GM21786 (cell line): ENCODE data around the gene CREBZF.
"Not testable (repeated sequence)": the region's sequence is repeated elsewhere in the genome, so short reads cannot be mapped to it uniquely, and the experiment has no call there.

Experiments used
- ATAC-seq: cut with Tn5 transposase; IDR thresholded peaks from one replicate; pipeline ENCODE4 v1.9.1; 2021; ENCODE audit not compliant: unreplicated experiment

Gene CREBZF

GRCh38 chr11:85672105-85672902 is 7.4 kb upstream of the CREBZF start:
- ATAC-seq: no peak

GRCh38 chr11:85670949-85671663 is 6.2 kb upstream of the CREBZF start:
- ATAC-seq: not testable (repeated sequence)

GRCh38 chr11:85668157-85668556 is 3.2 kb upstream of the CREBZF start:
- ATAC-seq: no peak

GRCh38 chr11:85666687-85667086 is 1.8 kb upstream of the CREBZF start:
- ATAC-seq: no peak

- ATAC-seq: no peak
Observed at GRCh38 chr11:85665733-85666132, 804 bp upstream of the CREBZF start.

DNA sequence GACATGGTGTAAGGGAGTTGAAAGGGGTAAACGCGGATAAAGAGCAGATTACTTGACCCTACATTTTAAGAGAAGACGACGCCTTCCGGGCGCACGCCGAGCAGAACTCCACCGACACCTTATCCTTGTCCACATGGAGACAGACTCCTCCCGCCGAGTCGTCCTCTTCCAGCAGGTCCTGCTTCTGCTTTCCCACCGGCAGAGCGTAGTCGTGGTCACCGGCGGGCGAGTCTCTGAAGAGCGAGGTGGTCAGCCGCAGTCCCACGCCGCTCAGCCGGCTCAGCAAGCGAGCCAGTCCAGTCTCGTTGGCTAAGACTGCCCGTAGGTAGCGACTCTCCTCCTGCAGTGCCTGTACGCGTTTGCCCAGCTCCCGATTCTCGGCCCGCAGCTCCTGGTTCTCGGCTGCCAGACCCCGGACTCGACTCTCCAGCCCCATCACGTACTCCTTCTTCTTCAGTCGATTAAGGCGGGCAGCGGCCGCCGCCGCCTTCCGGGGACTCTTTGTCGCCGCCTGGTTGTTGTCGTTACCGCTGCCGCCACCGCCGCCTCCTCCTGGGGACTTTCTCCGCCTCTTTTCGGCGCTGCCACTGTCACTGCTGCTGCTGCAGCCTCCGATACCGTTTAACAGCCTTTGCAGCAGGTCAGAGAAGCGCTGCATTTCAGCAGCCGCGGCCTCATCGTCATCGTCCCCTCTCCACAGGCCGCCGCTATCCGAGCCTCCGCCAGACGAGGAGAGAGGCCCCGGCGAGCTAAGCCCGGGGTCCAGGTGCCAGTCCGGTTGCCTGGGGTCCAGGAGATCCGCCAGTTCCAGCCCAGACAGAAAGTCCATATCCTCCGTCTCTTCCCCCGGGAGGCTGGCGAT is 945 bp downstream of the CREBZF start:
- peak; percentile 61 for ATAC-seq

- ATAC-seq: no peak
Observed at GRCh38 chr11:85663080-85663752, 1.7 kb downstream of the CREBZF start.

DNA sequence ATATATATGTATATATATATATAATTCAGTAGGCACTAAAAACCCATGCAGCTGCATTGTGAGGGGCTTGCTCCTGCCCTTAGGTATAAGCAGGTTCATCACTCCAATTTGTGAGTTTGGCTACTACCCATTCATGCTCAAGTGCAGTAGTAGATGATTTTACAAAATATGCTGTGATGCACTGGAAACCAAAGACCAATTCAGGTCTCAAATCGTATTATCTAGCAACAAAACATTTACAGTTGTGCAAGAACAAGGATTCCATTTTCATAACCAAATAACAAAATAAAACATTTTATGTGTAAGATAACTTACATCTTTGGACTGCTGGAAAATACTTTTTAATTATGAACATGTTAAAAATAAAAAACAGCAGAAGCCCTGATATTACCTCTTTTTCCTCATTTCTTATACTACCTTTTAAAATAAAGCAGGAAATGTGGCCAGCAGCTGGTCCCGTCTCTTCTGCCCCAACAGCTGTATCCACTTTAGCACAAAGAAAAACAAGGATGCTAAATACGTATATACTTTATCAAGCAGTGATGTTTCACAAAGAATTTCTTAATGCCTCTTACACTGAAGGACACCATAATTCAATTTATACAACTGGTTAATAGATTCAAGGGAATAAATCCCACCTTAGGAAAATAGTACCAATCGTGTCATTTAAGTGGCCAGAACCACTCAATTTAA is 2.8 kb downstream of the CREBZF start:
- ATAC-seq: no peak

DNA sequence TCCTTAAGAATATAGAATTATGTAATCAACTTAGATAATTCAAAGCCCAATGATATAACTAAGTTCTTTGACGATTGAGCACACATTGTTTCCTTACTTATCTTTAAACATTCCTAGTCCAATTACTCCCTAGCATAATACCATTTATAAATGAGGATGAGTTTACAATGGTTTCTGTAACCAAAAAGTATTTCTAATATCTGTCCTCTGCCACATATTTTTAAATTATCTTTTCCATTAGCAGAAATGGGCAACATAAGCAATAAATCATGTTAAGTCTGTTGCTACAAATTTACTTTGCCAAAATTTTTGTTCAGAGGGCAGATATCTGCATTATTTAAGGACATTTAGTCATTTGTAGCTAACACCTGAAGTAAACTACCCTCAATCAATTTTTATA is 6.7 kb downstream of the CREBZF start:
- no peak for ATAC-seq

DNA sequence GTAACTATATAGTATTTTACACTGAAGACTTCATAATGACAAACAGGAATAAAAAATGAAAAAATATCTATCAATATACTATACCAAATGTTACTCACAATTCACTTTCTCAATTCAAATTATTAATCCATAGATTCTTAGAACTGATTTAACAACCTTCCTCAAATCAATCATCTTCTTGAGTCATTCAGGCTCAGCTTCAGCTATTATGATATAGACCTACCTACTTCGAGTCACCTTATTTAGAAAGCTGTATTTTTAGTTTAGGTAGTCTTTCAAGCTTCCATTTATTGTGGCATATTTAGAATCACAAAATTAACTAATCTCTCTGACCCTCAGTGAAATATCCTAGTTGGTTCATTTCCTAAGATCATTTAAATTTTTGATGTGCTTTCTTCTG is 8.2 kb downstream of the CREBZF start:
- ATAC-seq: no peak

- ATAC-seq: not testable (repeated sequence)
Observed at GRCh38 chr11:85654343-85654742, 10.6 kb downstream of the CREBZF start.

DNA sequence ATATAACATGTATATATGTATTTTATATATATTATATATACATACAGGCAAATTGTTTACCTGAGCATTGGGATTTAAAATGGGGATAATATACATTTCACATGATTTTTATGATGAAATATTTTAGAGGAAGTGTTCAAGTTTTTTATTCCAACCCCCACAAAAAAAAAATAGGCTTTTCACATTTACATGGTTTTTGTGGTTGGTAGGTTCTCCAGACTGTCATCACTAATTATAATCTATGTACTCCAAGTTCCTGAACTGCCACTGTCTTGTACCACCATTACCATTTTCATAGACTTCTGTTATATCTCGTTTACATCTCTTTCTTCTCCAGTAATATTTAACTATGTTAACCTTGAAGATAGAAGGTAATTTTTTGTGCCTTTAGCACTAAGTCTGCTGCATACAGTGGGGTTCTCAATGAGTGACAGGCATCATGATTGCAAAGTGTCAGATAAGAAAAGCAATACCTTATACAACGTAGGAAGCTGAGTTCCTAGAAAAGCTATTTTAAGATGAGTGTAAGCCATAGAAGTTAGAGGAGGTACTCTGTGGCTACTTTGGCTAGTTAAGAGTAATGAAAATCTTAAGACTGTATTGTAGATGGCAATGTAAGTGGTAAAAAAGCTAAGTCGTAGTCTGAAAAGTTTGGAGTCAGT is 12.0 kb downstream of the CREBZF start:
- ATAC-seq: no peak

DNA sequence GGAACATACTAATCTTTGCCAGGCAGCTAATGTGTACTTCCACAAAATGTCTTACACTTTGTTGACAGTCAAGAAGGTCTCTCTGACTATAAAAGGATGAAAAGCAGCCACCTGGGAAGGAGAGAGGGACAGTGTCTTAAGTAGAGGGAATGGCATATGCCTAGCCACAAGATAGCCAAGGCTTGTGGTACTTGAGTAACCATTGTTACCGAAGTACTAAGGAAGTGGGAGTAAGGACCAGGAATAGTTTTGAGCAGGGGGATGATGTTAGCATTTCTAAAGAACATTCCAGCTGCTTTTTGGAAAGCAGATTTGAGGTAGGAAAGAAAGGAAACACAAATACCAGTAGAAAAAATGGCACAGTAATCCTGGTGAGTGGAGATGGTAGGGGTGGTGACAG is 13.8 kb downstream of the CREBZF start:
- no peak for ATAC-seq

DNA sequence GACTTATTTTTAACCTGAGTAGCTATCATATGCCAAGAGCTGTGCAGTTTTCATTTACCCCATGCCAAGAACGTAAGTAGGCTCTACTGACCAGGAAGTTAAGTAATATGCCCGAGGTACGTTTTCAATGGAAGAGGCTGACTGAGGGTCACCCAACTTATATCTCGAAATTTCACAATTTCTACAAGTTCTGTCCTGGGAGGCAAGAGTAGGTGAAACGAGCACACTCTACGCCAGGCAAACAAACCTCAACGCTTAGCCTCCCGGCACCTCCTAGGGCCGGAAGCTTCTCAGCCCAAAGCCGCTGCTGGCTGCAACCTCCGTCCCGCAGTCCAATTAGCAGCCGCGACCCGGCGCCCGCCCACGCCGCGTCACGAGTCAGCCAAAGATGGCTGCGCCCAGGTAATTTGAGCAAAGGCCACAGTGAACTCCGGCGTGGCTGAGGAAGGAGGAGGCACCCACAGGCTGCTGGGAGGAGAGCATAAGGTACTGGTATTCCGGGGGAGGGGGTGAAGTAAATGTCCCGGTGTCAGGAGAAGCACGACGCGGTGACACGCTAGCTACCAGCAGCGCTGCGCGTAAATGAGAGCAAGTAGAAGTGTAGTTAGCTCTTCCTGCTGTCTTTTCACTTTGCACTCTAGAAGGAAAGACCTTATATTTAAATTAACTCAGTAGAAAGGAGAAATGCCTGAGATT is 17.2 kb downstream of the CREBZF start, which contains the start of gene TMEM126A:
TMEM126A (plus strand) TSS at position 364 of the 696 bp plus-strand sequence. CDS start 2,289 bp downstream, outside the sequence.
- peak; percentile 99 for ATAC-seq

- ATAC-seq: no peak
Observed at GRCh38 chr11:85647078-85647477, 17.9 kb downstream of the CREBZF start.

DNA sequence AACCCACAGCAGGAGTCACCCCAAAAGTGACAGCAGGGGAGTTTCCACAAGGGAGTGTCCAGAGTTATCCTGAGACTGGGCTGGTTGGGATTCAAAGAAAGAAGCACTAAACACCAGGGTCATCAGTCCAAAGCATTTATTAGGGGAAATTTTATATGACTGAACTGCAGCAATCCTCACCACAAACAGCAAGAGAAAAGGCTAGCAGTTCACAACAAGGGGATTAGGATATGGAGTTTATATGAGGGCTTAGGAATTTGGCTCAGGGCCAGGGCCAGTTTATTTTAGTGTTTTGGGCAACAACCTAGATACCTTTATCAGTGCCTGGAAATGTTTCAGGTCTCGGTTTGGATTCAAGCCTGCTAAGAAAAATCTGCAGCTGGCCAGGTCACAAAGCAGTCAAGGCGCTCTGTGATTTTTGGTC is 21.7 kb downstream of the CREBZF start:
- no peak for ATAC-seq

- no peak for ATAC-seq
Observed at GRCh38 chr11:85634747-85635146, 30.2 kb downstream of the CREBZF start.

DNA sequence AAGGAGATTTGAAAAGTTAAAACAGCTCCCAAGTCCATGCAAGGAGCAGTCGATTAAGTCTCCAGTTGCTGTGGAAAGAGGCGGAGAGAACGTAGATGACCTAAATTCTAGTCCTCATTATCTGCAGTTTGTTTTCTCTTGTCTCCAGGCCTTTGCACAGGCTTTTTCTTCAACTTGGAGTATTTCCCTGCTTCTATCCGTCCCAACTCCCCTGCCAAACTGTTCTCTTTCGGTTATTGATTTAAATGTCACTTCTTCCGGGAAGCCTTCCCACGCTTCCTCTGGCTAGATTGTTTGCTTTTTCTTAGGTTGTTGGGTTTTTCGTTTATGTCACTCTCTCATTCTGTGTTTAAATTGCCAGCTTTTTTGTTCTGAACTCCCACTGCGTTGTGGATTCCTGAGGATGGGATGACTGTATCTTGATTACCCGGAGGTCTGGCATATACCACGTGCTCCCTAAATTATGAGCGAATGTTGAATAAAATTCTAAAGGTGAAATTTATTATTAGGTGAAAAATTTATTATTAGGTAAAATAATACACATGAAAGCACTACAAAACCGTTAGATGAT is 36.1 kb downstream of the CREBZF start:
- no peak for ATAC-seq
